PC-9 (cell line): ENCODE measurements around the gene WNT7A.

Experiments used
- CTCF ChIP-seq: fragments of 200-600 bp; sonication (generic); conservative IDR thresholded peaks from 2 replicates; pipeline ENCODE4 v1.6.1; 2017; ENCODE audit warnings: mixed run types, antibody characterized with exemption, mild to moderate bottlenecking, moderate library complexity
- EZH2 ChIP-seq: fragments of 200-600 bp; sonication (generic); IDR thresholded peaks from 2 replicates; pipeline ENCODE4 v1.8.0; 2017; ENCODE audit warnings: antibody characterized with exemption, low read depth

GRCh38 chr3:13792051-13792490 is 87.8 kb downstream of the WNT7A start:
- no peak for TF ChIP-seq CTCF
- TF ChIP-seq EZH2 = no peak
